SIG-M5 treated with dmso at 0.1 percent for 504 hours (cell line): Measurements from ENCODE around the gene SLC22A25.
"Not testable (repeated sequence)": the region's sequence is repeated elsewhere in the genome, so short reads cannot be mapped to it uniquely, and the experiment has no call there.

Experiments used
- DNase-seq: peaks from one replicate; lab custom pipeline; 2025; ENCODE audit not compliant: unreplicated experiment; lab: John Stamatoyannopoulos, UW

The SLC22A25 gene

GRCh38 chr11:63243533-63243932, at the start of gene SLC22A25:
Gene SLC22A25, minus strand, starts transcription at chr11:63243599. Its CDS starts 13,947 bp downstream, at chr11:63229652.
- DNase-seq, result no peak

DNA sequence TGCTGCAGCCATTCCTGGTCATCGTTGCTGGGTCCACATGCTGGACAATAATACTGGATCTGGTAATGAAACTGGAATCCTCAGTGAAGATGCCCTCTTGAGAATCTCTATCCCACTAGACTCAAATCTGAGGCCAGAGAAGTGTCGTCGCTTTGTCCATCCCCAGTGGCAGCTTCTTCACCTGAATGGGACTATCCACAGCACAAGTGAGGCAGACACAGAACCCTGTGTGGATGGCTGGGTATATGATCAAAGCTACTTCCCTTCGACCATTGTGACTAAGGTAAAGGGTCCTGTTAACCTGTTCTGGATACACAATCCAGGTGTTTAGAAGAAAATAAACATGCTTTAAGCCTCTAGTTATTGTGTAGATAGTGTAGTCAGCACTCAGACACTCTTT, 46.9 kb upstream of the SLC22A25 start:
- DNase-seq, result no peak

DNA sequence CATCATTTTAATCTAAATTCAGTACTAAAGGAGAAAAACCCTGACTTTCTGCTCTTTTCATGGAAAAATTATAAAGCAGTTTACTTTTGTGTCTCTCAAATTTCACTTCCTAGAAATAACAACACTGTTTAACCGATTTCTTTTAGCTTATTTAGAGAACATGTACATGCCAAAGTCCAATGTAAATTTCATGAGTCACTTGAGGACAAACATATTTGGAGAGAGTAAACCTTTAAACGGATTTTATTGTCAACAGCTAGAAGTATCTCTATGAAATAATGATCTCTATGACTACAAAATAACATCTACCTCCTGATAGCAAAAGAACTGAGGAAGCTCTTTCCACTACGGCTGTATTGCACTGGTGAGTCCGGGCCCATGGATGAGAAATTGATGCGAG, 46.3 kb upstream of the SLC22A25 start:
- no peak for DNase-seq

GRCh38 chr11:63282579-63282978, 39.2 kb upstream of the SLC22A25 start:
- DNase-seq, result no peak

- DNase-seq, result no peak
Observed at GRCh38 chr11:63280920-63281319, 37.5 kb upstream of the SLC22A25 start.

GRCh38 chr11:63277345-63277943, 34.0 kb upstream of the SLC22A25 start:
- DNase-seq, result peak; percentile 24

DNA sequence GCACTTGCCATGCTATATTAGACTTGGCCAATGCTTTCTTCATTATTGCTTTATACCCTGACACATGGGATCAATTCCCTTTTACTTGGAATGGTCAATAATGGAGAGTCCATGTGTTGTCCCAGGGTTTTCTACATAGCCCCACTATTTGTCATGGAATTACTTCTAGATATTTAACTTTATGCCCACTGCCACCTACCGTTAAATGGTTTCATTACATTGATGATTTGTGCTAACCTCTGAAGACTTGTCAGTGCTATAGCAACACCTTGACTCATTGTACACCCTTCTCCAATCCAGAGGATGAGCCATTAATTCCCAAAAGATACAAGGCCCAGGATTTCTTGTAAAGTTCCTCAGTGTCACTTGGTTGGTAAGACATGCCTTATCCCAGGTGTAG, 31.4 kb upstream of the SLC22A25 start:
- DNase-seq, result peak; percentile 3

- DNase-seq, result no peak
Observed at GRCh38 chr11:63273685-63274084, 30.3 kb upstream of the SLC22A25 start.

- DNase-seq, result no peak
Observed at GRCh38 chr11:63262547-63262946, 19.1 kb upstream of the SLC22A25 start.

DNA sequence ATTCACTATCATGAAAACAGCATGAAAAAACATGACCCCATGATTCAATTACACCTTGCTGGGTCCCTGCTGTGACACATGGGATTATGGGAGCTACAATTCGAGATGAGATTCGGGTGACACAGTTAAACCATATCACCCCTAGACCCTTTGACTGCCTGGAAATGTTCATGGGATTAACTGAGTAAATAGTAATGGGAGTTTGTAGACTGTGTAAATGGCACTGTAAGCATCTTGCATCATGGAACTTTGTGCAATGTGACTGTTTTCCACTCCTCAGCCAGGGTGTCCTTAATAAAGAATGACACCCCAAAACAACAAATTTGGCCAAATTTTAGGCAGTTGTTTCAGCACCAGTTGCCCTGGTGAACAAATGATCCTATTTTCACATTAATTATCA, 7.9 kb upstream of the SLC22A25 start:
- no peak for DNase-seq

GRCh38 chr11:63250162-63251050, 7.0 kb upstream of the SLC22A25 start:
- DNase-seq, result no peak

DNA sequence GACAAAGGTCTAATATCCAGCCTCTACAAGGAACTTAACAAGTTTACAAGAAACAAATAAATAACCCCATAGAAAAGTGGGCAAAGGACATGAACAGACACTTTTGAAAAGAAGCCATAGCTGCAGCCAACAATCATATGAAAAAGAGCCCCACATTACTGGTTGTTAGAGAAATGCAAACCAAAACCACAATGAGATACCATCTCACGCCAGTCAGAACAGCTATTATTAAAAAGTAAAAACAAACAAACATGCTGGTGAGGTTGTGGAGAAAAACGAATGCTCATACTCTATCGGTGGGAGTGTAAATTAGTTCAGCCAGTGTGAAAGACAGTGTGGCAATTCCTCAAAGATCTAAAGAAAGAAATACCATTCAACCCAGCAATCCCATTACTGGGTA, 5.6 kb upstream of the SLC22A25 start:
- no peak for DNase-seq

- DNase-seq, result not testable (repeated sequence)
Observed at GRCh38 chr11:63247237-63248002, 4.0 kb upstream of the SLC22A25 start.

DNA sequence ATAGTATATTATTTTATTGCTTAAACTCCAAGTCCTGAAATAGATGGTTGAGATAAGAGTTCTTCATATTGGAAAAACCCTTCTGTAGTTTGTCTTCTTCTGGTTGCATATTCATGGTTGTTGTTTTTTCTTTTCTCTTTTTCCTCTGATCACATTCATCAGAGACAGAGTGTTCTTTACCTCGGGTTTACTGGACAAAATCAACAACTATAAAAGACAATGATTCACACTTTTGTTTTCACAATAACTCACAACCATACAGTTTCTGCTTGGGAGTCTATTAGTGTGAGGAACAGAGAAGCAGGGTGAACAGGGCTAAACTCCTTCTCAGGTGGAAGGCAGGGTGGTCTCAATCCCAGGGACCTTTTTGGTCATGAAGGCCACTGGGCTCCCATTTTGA, 2.6 kb upstream of the SLC22A25 start:
- DNase-seq, result no peak

- no peak for DNase-seq
Observed at GRCh38 chr11:63244862-63245261, 1.5 kb upstream of the SLC22A25 start.

- DNase-seq, result no peak
Observed at GRCh38 chr11:63242089-63242781, 1.2 kb downstream of the SLC22A25 start.

DNA sequence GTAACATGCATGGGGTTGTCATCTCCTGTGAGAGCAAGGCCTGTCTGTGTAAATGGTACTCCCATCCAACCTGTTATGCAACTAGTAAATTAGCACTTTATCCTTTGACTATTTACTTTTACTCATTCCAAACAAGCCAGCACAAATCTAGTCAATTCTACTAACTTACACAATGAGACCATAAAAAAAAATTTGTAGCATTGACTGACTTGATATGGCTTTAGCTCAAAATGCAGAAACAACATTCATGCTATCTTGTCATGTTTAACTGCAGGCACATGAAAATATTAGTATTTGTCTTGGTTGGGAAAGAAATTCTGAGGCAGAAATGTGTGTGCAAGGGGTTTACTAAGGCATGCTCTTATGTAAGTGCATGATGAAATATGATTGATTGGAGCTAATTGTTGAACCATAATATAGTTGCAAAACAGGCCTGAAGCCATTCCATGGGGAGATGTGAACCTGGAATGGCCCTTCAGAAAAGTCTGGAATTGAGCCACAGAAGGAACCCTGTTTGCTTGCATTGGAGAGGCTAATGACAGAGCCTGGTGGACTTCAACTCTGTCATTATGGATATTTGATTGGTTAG, 2.5 kb downstream of the SLC22A25 start:
- DNase-seq, result peak; percentile 11

DNA sequence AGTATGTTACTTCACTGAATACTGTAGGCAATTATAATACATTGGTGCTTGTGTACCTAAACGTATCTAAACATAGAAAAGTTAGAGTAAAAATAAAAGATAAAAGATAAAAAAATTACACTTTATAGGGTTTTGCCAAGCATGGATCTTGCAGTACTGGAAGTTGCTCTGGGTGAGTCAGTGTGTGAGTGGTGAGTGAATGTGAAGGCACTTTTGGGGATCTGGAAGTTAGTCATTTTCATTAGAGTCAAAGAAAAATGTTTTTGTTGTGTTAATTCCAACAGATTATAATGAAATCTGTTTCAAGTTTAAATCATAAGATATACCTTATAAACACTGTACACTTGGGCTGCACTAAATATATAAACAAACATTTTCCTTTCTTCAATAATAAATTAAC, 3.3 kb downstream of the SLC22A25 start:
- no peak for DNase-seq

DNA sequence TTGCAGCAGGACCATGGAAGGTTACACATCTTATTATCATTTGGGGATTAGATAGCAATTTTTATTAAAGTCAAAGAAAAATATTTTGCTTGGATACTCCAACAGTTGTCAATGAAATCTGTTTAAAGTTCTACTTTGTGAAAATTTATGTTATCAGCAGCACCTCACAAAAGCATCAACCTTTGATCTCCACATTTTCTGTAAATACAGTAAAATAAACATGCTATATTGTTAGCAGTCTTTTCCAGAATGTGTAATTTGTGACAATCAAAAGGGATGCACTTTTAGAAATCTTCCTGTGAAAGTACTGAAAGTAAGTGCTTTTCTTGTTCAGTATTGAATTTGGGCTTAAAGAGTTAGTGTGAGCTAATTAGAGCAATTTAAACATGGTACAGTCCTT, 4.1 kb downstream of the SLC22A25 start:
- DNase-seq, result no peak

DNA sequence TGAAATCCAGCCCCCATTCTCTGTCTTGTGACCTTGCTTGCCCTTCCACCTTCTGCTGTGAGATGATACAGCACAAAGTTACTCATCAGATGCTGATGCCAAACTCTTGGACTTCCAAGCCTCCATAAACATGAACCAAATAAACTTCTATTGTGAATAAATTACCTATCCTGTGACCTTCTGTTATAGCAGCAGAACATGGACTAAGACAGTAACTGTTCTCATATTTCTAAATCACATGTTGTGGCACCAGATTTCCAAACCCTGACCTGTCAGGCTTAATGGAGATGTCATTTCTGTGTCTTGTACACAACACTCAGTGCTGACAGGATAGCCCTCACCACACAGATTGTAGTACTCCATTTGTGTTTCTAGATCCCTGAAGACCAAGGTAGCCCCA, 6.0 kb downstream of the SLC22A25 start:
- DNase-seq, result no peak
